Activated T-helper 1 cell treated with Interleukin-2 at 50 U/mL for 16 hours (primary cell): ENCODE data around the gene FNBP1L.

Source experiments
- DNase-seq: peaks from one replicate; pipeline ENCODE4 v3.0.0-alpha.2; 2020; ENCODE audit warnings: low read depth

FNBP1L gene

DNA sequence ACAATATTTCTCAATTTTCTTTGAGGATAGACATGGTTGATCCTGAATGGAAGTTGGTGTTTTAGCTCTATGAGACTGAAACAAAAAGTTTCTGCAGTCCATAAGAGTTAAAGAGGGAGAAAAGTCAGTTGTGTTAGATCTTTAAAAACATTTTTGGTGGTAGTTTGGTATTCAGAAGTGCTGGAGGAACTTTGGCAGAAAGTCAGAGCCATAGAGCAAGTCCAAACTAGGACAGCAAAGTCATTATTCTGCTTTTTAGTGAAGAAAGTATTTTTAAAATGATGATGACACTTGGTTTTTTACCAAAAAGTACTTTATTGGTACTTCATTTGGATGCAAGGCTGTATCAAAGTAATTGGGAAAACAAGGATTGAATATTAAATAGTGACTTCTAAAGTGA lies 41.8 kb downstream of the FNBP1L start:
- no peak for DNase-seq

- DNase-seq = no peak
Observed at GRCh38 chr1:93490357-93490756, 42.4 kb downstream of the FNBP1L start.

DNA sequence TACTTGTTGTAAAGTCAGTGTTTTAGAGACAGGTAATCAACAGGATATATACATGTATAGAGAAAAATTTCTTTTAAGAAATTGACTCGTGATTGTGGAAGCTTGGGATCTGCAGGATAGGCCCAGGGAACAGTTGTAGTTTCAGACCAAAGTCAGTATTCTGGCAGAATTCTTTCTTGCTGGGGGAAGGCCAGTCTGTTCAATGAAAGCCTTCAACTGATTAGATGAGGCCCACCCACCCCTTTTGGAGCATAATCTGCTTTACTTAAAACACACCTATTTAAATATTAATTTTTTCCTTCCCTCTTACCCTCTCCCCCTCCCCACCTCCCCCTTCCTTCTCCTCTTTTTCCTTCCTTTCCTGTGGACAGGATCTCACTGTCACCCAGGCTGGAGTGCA lies 48.0 kb downstream of the FNBP1L start:
- DNase-seq = no peak

GRCh38 chr1:93496520-93496919 lies 48.6 kb downstream of the FNBP1L start:
- DNase-seq = no peak

DNA sequence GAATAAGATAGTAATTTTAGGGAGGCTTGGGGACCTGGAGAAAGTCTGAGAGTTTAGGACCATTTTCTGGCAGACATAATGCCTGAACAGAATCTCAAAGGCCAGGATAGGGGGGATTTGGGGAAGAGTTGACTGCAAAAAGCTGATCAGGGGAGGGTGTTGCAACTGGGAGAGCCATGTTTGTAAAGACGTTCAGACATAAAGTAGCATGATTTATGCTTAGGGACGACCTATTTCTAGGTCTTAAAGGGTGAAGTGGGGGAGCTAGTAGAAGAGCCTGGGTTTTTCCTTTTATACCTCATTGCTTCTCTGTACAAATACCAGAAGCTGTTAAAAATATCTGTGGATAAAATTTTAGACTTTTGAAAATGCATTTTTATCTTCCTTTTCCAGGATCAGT lies 51.2 kb downstream of the FNBP1L start:
- no peak for DNase-seq

GRCh38 chr1:93499533-93499932 lies 51.6 kb downstream of the FNBP1L start:
- no peak for DNase-seq

DNA sequence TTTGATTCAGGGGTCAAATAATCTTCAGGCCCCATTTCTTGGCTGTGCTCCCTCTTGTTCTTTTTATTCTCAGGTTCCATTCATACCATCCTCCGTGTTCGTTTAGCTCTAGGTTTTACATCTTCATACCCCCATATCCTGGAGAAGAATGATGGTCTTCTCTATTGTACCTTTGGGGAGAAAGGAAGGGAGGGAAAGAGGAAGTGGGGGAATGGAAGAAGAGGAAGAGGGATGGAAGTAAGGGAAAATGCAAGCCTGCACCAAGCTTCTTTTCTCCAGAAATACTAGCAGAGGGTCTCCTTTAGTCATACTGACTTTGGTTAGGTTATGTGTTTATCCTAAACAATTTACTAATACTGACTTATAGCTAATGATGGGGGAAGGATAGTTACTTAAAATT lies 52.4 kb downstream of the FNBP1L start:
- DNase-seq = no peak

GRCh38 chr1:93501399-93501798 lies 53.5 kb downstream of the FNBP1L start:
- no peak for DNase-seq

DNA sequence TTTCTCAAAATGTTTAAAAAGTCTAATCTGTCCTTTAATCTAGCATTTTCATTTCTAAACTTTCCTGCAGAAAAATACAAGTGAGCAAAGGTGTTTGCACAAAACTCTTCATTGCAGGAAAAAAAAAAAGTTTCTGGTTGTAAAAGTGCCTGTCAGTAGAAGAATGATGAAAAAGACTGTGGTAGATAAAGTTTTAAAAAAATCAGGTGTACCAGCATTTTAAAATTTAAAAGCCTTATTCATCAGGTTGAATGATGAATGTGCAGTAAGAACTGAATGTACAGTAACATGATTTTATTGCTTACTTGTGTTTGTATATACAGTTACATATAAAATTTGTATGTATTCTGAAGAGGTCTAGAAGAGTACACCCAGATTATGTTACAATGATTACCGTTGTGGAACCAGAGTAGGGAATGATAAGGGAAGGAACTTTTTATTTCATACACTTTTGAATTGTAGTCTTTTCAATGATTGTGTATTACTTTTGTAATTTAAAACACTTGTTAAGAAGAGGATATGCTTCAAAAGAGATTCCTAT lies 54.0 kb downstream of the FNBP1L start:
- DNase-seq = no peak

GRCh38 chr1:93502571-93502970 lies 54.7 kb downstream of the FNBP1L start:
- DNase-seq = no peak

DNA sequence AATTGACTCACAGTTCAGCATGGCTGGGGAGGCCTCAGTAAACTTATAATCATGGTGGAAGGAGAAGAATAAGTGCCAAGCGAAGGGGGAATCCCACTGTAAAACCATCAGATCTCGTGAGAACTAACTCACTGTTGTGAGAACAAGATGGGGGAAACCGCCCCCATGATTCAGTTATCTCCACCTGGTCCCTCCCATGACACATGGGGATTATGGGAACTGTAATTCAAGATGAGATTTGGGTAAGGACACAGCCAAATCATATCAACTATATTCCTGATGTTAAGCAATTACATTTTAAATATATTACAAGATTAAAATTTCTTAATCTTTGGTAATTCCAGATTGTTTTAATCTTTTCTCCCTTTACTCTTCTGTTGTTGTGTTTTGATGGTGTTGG lies 55.2 kb downstream of the FNBP1L start:
- DNase-seq = no peak

- DNase-seq = no peak
Observed at GRCh38 chr1:93503816-93504215, 55.9 kb downstream of the FNBP1L start.

DNA sequence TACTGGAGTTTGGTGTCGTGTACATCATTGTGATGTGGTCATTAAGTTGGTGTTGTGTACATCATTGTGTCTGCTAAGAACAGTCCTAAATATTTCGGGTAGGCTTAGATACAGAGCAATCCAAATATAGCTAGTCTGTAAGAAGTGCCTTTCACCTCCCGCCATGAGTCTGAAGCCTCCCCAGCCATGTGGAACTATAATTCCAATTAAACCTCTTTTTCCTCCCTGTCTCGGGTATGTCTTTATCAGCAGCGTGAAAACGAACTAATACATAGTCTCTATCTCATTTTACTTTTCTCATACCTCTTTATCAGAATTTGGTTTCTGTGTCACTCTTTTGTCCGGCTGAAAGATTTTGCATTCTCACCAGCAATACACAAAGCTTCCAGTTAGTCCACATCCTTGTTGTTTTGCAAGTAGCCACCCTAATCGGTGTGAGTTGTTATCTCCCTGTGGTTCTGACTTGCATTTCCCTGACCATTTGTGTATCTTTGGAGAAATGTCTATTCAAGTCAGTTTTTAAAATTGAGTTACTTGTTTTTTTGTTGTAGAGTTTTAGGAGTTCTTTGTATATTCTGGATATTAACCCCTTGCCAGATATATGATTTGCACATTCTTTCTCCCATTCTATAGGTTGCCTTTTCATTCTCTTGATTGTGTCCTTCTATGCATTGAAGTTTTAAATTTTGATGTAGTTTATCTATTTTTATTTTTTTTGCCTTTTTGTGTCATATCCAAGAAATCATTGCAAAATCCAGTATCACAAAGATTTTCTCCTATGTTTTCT lies 56.5 kb downstream of the FNBP1L start:
- no peak for DNase-seq

DNA sequence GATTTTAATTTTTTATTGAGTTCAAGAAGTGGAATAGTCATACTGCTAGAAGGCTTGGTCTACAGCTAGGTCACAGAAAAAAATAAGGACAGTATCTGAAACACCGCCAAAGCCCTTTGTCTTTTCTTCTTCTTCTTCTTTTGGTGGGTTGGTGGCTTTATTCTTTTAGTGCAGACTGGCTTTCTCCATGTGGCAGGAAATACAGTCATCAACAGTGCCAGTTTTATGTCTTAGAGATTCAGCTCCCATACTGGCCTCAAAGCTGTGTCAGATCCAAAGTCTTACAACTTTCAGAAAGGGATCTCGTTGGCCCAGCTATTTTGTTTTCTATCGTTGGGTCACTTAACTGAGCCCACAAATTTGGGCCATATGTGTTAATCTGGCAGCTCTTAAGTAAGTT lies 58.2 kb downstream of the FNBP1L start:
- DNase-seq = no peak

DNA sequence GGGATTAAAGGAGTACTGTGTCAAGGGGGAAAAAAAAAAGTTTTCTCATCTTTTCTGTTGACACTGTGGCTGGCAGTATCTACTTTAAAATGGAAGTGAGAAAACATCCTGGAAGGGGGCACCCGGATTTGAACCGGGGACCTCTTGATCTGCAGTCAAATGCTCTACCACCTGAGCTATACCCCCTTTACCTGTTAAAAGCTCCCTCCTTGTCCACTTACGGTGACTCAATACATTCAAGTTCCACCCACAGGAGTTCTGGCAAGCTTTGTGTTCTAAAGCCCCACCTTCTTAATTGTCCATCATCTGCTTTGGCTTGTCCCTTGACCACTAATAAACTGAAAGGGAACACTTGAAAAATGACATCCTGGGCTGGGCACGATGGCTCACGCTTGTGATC lies 68.2 kb downstream of the FNBP1L start:
- DNase-seq = no peak

- no peak for DNase-seq
Observed at GRCh38 chr1:93518516-93518915, 70.6 kb downstream of the FNBP1L start.

GRCh38 chr1:93519199-93519829 lies 71.4 kb downstream of the FNBP1L start:
- DNase-seq = no peak

DNA sequence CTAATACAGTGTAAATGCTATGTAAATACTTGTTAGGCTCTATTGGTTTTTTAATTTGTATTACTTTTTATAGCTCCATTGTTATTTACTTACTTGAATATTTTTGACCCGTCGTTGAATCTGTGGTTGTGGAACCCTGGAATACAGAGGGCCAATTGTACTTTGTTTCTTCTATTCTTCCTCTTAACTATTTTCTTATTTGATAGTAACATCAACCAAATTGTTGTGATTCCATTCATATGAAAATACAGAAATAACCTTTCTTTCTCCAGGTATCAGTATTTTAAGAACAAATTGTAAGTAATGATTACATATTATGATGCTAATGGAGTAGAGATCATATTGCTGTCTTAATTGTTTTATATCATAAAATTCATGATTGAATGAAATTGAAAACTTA lies 73.7 kb downstream of the FNBP1L start:
- DNase-seq = no peak

DNA sequence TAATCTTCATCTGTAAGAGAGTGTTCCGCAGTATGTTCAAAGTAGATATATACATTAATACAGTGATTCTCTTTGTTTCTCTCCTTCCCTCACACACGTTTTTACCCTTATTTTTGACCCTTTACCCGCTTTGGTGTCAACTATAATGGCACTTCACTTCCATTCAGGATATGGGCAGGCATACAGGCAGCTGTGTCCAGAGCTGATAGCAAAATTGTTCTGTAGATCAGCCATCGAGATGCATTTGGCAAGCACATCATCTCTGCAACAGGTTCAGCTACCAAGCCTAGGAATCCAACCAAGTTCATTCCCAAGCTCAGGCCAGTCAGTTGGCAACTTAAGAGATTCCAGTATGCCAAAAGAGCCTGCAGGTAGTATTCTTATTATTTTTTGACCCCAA lies 74.8 kb downstream of the FNBP1L start:
- DNase-seq = no peak

GRCh38 chr1:93525431-93525830 lies 77.5 kb downstream of the FNBP1L start:
- no peak for DNase-seq

GRCh38 chr1:93526431-93526830 lies 78.5 kb downstream of the FNBP1L start:
- DNase-seq = no peak

GRCh38 chr1:93528412-93528811 lies 80.5 kb downstream of the FNBP1L start:
- DNase-seq = no peak

GRCh38 chr1:93531193-93531592 lies 83.3 kb downstream of the FNBP1L start:
- no peak for DNase-seq
